Tibial nerve (tissue), 3 donors: ENCODE results near the gene AMOT.

ENCODE experiments used
- EP300 ChIP-seq, 2 donors: sonication (generic); formaldehyde crosslinking; IDR thresholded peaks; one replicate each; pipeline ENCODE4 v1.6.1; 2017; ENCODE audit warnings: antibody characterized with exemption in 2 of 2, mild to moderate bottlenecking in 1 of 2
- POLR2A ChIP-seq, 2 donors: fragments of 450-650 bp; IDR thresholded peaks; one replicate each; pipeline ENCODE4 v1.6.1; 2017; ENCODE audit warnings: antibody characterized with exemption in 2 of 2, mild to moderate bottlenecking in 2 of 2, moderate library complexity in 2 of 2

- TF ChIP-seq POLR2A (IDR thresholded peaks at IDR 0.05) (no peak), EP300 (IDR thresholded peaks at IDR 0.05) (no peak)
Measured at GRCh38 chrX:112802541-112802940, 38.1 kb downstream of the AMOT start.
